VCaP (cell line): ENCODE data around the gene SMO.

Experiments used
- H3K27ac ChIP-seq: fragments of 450-650 bp; 2 replicates; pipeline ENCODE4 v1.5.1; 2017
- TF ChIP-seq, protein P1 (sequence below): fragments of 450-650 bp; conservative IDR thresholded peaks from 2 replicates; pipeline ENCODE4 v1.5.1; 2017; ENCODE audit warnings: mild to moderate bottlenecking, moderate library complexity

SMO gene

DNA sequence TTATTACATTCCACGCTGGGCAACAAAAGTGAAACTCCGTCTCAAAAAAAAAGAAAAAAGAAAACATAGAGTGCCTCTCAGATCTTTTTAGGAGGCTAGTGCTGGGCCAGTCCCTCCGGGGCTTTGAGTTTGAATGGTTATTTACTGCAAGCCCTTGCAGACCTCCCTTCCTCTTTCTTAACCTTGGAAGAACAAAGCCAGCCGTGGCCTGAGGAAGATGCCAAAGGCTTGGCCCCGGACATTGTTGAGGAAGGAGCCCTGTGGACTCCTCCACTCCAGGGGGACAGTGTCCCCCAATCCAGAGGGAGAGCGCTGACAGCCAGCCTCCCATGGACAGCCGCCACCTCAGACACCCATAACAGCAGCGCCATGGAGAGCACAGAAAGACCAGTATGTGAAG, 38.9 kb upstream of the SMO start:
- TF ChIP-seq, protein P1, sequence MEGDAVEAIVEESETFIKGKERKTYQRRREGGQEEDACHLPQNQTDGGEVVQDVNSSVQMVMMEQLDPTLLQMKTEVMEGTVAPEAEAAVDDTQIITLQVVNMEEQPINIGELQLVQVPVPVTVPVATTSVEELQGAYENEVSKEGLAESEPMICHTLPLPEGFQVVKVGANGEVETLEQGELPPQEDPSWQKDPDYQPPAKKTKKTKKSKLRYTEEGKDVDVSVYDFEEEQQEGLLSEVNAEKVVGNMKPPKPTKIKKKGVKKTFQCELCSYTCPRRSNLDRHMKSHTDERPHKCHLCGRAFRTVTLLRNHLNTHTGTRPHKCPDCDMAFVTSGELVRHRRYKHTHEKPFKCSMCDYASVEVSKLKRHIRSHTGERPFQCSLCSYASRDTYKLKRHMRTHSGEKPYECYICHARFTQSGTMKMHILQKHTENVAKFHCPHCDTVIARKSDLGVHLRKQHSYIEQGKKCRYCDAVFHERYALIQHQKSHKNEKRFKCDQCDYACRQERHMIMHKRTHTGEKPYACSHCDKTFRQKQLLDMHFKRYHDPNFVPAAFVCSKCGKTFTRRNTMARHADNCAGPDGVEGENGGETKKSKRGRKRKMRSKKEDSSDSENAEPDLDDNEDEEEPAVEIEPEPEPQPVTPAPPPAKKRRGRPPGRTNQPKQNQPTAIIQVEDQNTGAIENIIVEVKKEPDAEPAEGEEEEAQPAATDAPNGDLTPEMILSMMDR: no peak

DNA sequence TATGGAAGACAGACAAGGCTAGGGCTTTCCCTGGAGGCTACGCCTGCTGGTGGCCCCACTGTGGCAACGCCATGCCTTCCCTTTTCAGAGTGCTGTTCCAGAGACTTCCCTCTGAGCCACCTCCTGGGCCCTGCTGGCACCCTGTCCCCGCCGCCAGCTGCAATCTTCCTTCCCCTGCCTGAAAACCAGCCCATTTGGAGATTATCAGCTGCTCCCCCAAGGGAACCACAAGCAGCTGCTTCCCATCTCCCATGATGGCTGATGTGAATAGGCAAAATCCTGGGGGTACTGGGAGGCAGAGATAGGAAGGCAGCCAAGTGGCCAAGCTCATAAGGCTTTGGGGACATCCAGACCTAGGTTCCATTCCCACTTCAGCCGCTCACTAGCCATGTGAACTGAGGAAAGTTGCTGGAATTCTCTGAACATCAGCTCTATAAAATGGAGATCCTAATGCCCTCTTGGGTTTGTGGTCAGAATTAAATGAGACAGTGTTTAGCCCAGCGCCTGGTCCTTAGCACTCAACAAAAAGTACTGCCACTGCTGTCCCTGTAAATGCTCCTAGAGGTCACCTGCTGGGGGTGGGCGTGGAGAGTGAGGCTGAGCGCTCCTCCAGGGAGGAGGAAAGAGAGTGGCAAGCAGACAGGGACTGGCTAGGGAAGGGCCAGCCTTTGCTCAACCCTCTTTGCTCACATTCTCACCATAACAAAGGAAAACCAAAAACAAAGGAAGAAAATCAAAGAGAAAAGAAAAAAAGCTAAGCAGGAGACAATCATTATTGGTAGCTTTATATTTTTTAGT, 38.0 kb upstream of the SMO start:
- no peak overlapping the region for H3K27ac ChIP-seq
- TF ChIP-seq, protein P1: no peak

More for the DNA sequence above, 38.9 kb upstream of the SMO start:
- no peak overlapping the region for H3K27ac ChIP-seq

DNA sequence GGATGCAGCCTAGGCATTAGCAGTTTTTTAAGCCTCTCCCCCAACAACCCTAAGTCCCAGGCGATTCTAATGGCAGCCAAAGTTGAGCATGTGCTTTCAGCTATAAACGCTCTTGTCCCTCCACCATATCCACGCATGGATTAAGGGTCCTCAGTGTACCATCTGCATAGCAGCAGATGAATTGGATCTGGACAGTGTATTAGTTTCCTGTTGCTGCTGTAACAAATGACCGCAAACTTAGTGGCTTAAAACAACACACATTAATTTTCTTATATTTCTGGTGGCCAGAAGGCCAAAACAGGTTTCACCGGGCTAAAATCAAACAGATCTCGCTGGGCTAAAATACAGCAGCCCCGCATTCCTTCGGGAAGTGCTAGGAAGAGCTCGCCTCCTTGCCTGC, 30.8 kb upstream of the SMO start:
- TF ChIP-seq, protein P1: no peak
- no peak overlapping the region for H3K27ac ChIP-seq

DNA sequence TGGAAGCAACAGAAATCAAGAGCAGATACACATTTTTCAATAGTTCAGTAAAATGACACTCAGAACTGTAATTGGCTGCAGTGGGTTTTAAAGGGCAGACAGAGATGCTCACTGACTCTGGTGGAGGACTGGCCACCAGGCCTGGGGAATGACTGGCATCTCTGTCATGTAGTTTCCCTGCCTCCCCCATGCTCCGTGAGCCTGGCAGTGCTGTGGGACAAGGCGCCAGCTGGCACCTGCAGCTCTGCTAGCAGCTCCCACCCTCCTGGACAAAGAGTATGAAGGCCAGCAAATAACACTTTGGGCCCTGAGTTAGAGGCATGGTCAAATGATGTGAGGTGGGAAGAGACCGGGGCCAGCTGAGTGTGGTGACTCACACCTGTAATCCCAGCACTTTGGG, 28.9 kb upstream of the SMO start:
- TF ChIP-seq, protein P1: no peak
- no peak overlapping the region for H3K27ac ChIP-seq

DNA sequence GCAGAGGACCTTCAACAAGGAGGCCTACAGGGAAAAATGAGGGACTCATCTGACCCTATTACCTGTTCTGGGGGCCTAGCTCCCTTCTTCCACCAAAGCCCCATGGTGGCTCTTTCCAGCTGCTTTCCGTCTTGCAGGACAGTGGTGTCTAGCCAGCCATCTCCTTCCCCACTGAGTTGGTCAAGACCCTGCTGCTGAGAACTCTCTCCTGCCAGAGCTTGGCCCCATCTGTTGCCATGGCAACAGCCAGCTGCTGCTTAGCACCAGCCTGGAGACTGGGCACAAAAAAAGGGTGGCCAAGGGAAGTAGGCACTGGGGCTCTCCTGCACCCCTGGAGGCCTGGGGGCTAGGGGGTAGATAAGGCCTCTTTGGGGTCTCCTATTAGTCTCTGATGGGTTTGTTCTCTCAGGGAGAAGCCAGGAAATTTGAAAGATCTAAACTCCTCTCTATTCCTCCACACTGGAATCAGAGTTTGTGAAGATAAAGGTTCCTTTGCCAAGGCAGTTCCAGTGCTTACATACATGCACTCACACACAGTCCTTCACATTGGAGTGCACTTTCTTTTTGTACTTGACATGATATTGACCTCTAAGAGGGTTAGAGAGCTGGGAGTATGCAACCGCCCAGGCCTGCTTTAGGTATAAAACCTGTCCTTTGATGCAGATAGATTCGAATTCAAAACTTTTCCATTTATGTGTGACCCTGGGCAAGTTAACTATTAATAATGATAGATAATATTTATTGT, 28.1 kb upstream of the SMO start:
- TF ChIP-seq, protein P1: no peak

DNA sequence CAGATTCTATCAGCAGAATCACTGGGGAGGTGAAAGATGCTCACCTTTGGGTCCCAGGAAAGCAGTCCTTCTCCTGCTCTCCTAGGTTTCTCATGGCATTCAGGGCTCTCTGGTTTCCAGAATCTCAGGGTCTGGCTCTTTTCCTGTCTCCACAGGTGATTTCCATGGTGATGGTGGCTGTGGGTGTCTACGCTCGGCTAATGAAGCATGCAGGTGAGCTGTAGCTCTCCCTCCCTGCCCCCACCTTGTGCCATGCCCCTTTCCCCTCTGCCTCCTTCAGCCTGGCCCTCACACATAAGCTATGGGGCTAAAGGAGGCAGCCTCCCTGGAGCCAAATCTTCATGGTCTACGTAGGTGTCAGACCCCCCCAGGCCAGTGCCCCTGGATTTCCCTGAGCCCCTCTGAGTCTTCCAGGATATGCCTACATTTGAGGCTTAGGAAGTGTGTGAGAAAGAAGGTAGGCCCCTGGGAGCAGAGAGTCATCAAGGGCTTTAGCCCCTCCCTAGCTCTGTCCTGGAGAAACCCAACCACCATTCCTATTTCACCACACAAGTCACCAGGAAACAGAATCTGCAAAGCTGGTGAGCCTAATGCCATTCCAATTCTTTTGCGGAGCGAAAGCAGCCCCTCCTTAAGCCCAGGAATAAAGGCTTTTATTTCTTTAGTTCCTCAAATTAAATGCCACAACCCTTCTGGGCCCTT, 26.8 kb upstream of the SMO start:
- H3K27ac ChIP-seq: no peak overlapping the region

More for the DNA sequence above, 28.1 kb upstream of the SMO start:
- no peak overlapping the region for H3K27ac ChIP-seq

More for the DNA sequence above, 26.8 kb upstream of the SMO start:
- TF ChIP-seq, protein P1: no peak
